IMR-90 (cell line): ENCODE data around the gene STXBP4. TPM values are rescaled to one million over a fixed set of nuclear protein-coding genes. Genes with fewer than 3 reads are reported as not detected.

Source experiments
- ATAC-seq: fragments of 200-7000 bp; cut with Tn5 transposase; 2 replicates; pipeline ENCODE4 v1.9.1; 2020; ENCODE audit warnings: low read depth, mild to moderate bottlenecking, moderate library complexity
- BruUV-seq: library from RNA; stranded (reverse); fragments of 400-500 nt; replicated peaks from 2 replicates; lab custom pipeline; 2021; lab: Mats Ljungman, UMichigan
- CTCF ChIA-PET: fragments of 300-600 bp; formaldehyde crosslinking; extraction: SDS; loops from one replicate; lab custom pipeline; 2021; ENCODE audit warnings: antibody characterized with exemption; lab: Yijun Ruan, JAX
- POLR2A ChIA-PET: fragments of 300-600 bp; sonication (Branson Sonifier 250); formaldehyde crosslinking; loops from one replicate; lab custom pipeline; 2022; ENCODE audit warnings: antibody characterized with exemption; ENCODE audit not compliant: unreplicated experiment; lab: Charles Lee
- DNase-seq: peaks from one replicate; pipeline ENCODE4 v3.0.0; 2013
- H2AFZ ChIP-seq: replicated peaks from 2 replicates; pipeline ENCODE3; 2013; ENCODE audit warnings: low read length, mild to moderate bottlenecking; ENCODE audit not compliant: poor library complexity
- H2AK5ac ChIP-seq: 2 replicates; pipeline ENCODE4 v1.6.1; 2013; ENCODE audit warnings: low read depth, low read length, inconsistent platforms
- H2AK9ac ChIP-seq: replicated peaks from 2 replicates; pipeline ENCODE3; 2013; ENCODE audit warnings: mild to moderate bottlenecking, low read depth, low read length, moderate library complexity; ENCODE audit not compliant: poor library complexity
- H2BK120ac ChIP-seq: 2 replicates; pipeline ENCODE4 v1.6.1; 2013; ENCODE audit warnings: low read depth, low read length, inconsistent platforms
- H2BK15ac ChIP-seq: 3 replicates; pipeline ENCODE4 v1.6.1; 2013; ENCODE audit warnings: low read depth, low read length, inconsistent platforms
- H2BK20ac ChIP-seq: 2 replicates; pipeline ENCODE4 v1.6.1; 2013; ENCODE audit warnings: low read depth, mild to moderate bottlenecking, inconsistent platforms, low read length, moderate library complexity
- H2BK5ac ChIP-seq: 2 replicates; pipeline ENCODE4 v1.6.1; 2013; ENCODE audit warnings: mild to moderate bottlenecking, low read depth, low read length, inconsistent platforms; ENCODE audit not compliant: poor library complexity, severe bottlenecking
- H3K14ac ChIP-seq: replicated peaks from 2 replicates; pipeline ENCODE4 v1.6.1; 2013; ENCODE audit warnings: low read depth, low read length, inconsistent platforms
- H3K18ac ChIP-seq: 2 replicates; pipeline ENCODE4 v1.6.1; 2013; ENCODE audit warnings: low read depth, low read length, control low read depth
- H3K23ac ChIP-seq: 2 replicates; pipeline ENCODE4 v1.6.1; 2013; ENCODE audit warnings: low read depth, low read length, inconsistent platforms
- H3K27ac ChIP-seq: 2 replicates; pipeline ENCODE4 v1.5.1; 2013; ENCODE audit warnings: mild to moderate bottlenecking, control low read depth, low read length; ENCODE audit not compliant: insufficient read depth
- H3K27me3 ChIP-seq: 2 replicates; pipeline ENCODE4 v1.6.1; 2013; ENCODE audit warnings: low read length; ENCODE audit not compliant: control insufficient read depth, insufficient read depth
- H3K36me3 ChIP-seq: 2 replicates; pipeline ENCODE4 v1.6.1; 2013; ENCODE audit warnings: low read length, mixed read lengths; ENCODE audit not compliant: control insufficient read depth, insufficient read depth
- H3K4ac ChIP-seq: 2 replicates; pipeline ENCODE4 v1.6.1; 2013; ENCODE audit warnings: low read depth, low read length, inconsistent platforms
- H3K4me1 ChIP-seq: 2 replicates; pipeline ENCODE4 v1.6.1; 2013; ENCODE audit warnings: low read length, mixed read lengths; ENCODE audit not compliant: control insufficient read depth, insufficient read depth
- H3K4me2 ChIP-seq: 2 replicates; pipeline ENCODE4 v1.6.1; 2013; ENCODE audit warnings: low read depth, mild to moderate bottlenecking, control low read depth, low read length, moderate library complexity
- H3K4me3 ChIP-seq: 2 replicates; pipeline ENCODE4 v1.5.1; 2013; ENCODE audit warnings: low read depth, mild to moderate bottlenecking, control low read depth, low read length, moderate library complexity; ENCODE audit not compliant: insufficient read depth
- H3K56ac ChIP-seq: 2 replicates; pipeline ENCODE4 v1.6.1; 2013; ENCODE audit warnings: low read length, inconsistent platforms; ENCODE audit not compliant: insufficient read depth; ENCODE audit errors: extremely low read depth
- H3K79me1 ChIP-seq, 2 experiments: 2 replicates each; pipeline ENCODE4 v1.6.1; 2013; ENCODE audit warnings: low read length in 2 of 2, inconsistent platforms in 1 of 2, low read depth in 1 of 2
- H3K9ac ChIP-seq: 2 replicates; pipeline ENCODE4 v1.6.1; 2013; ENCODE audit warnings: low read depth, low read length, control low read depth
- H3K9me1 ChIP-seq: 2 replicates; pipeline ENCODE4 v1.6.1; 2013; ENCODE audit warnings: low read length, inconsistent platforms; ENCODE audit not compliant: insufficient read depth
- H3K9me3 ChIP-seq: 2 replicates; pipeline ENCODE4 v1.6.1; 2013; ENCODE audit warnings: low read length; ENCODE audit not compliant: control insufficient read depth, insufficient read depth
- H4K20me1 ChIP-seq: 2 replicates; pipeline ENCODE4 v1.6.1; 2013; ENCODE audit warnings: low read length, inconsistent platforms; ENCODE audit not compliant: insufficient read depth
- H4K5ac ChIP-seq: 2 replicates; pipeline ENCODE4 v1.6.1; 2013; ENCODE audit warnings: mild to moderate bottlenecking, low read depth, low read length, control low read depth
- H4K8ac ChIP-seq, 2 experiments: 2 replicates each; pipeline ENCODE4 v1.6.1; 2013; ENCODE audit warnings: low read depth in 2 of 2, low read length in 2 of 2, control low read depth in 1 of 2, inconsistent platforms in 1 of 2
- H4K91ac ChIP-seq: 2 replicates; pipeline ENCODE4 v1.6.1; 2013; ENCODE audit warnings: low read depth, low read length, inconsistent platforms; ENCODE audit not compliant: insufficient read depth
- BHLHE40 ChIP-seq: fragments of 150-350 bp; IDR thresholded peaks from 2 replicates; pipeline ENCODE4 v1.6.1; 2016; ENCODE audit warnings: mild to moderate bottlenecking, low read depth, low read length
- CHD1 ChIP-seq: IDR thresholded peaks from 2 replicates; pipeline ENCODE4 v1.6.1; 2012; ENCODE audit warnings: low read depth, low read length, improper control_type of control experiment
- CTCF ChIP-seq: conservative IDR thresholded peaks from 2 replicates; pipeline ENCODE4 v1.5.1; 2012; ENCODE audit warnings: mild to moderate bottlenecking, low read depth, low read length, improper control_type of control experiment
- MAZ ChIP-seq: IDR thresholded peaks from 2 replicates; pipeline ENCODE4 v1.6.1; 2012; ENCODE audit warnings: low read depth, mild to moderate bottlenecking, low read length, improper control_type of control experiment, moderate library complexity, borderline replicate concordance
- NFE2L2 ChIP-seq: fragments of 150-350 bp; IDR thresholded peaks from 2 replicates; pipeline ENCODE4 v1.6.1; 2016; ENCODE audit warnings: low read depth, mild to moderate bottlenecking, low read length
- POLR2A ChIP-seq: IDR thresholded peaks from 2 replicates; pipeline ENCODE4 v1.6.1; 2012; ENCODE audit warnings: mild to moderate bottlenecking, low read depth, low read length
- RCOR1 ChIP-seq: IDR thresholded peaks from 2 replicates; pipeline ENCODE4 v1.6.1; 2012; ENCODE audit warnings: mild to moderate bottlenecking, low read length, improper control_type of control experiment; ENCODE audit not compliant: insufficient replicate concordance
- RFX5 ChIP-seq: IDR thresholded peaks from 2 replicates; pipeline ENCODE4 v1.8.0; 2012; ENCODE audit warnings: low read depth, mild to moderate bottlenecking, low read length, moderate library complexity
- USF2 ChIP-seq: fragments of 150-350 bp; IDR thresholded peaks from 2 replicates; pipeline ENCODE4 v1.6.1; 2017; ENCODE audit warnings: mild to moderate bottlenecking, antibody characterized with exemption, low read length, low read depth
- WGBS, 2 experiments: methylation state at CpG; one replicate each; pipeline versions ENCODE4 v1.1.5 to v1.1.7; 2013; ENCODE audit warnings: missing lambda C conversion rate in 2 of 2; ENCODE audit not compliant: insufficient read length in 1 of 2; ENCODE audit errors: extremely low coverage in 2 of 2; 5-methylcytosine and 5-hydroxymethylcytosine counted together
- dilution Hi-C: fragments of 300-500 bp; cut with HindIII; formaldehyde crosslinking; loops from one replicate; pipeline ENCODE4 v1.14.3; 2018; ENCODE audit warnings: low sequenced_read_pairs; ENCODE audit not compliant: unreplicated experiment
- in situ Hi-C: fragments of 300-500 bp; cut with MboI; formaldehyde crosslinking; loops from 3 replicates; pipeline ENCODE4 v1.14.3; 2019; ENCODE audit warnings: low sequenced_read_pairs, inconsistent platforms, mixed read lengths
- intact Hi-C: fragments of 100-400 bp; cut with micrococcal nuclease; formaldehyde crosslinking; loops from 2 replicates; pipeline ENCODE4 v1.10.0; 2022
- polyA plus RNA-seq, 3 experiments: library from polyadenylated mRNA; depleted of rRNA; stranded (reverse); fragments of >200 nt; gene quantifications; 2 replicates each; pipeline ENCODE4 v1.2.3, GENCODE V29; 2012; ENCODE audit warnings: low replicate concordance in 1 of 3
- total RNA-seq: library from RNA; depleted of rRNA; stranded (reverse); fragments of >200 nt; gene quantifications from 2 replicates; pipeline ENCODE4 v1.2.3, GENCODE V29; 2012

The STXBP4 gene
- total and polyA plus RNA-seq, 2 of the 4 experiments (the other 2 are of a cell fraction), result 4.1 to 20.4 TPM

GRCh38 chr17:54945671-54946070 lies 22.9 kb upstream of the STXBP4 start:
- Histone ChIP-seq H3K79me1 (no peaks in the 10 kb centered on the region), H4K8ac (no peak overlapping the region), H3K4me1 (peaks cover 8% of the 10 kb centered on the region), H3K56ac (no peak overlapping the region), H3K27me3 (peaks cover 4% of the 10 kb centered on the region; the same call in 1 of the 2 replicates), H2AFZ (no peak overlapping the region), H3K4me2 (no peak overlapping the region), H4K91ac (no peak overlapping the region), H3K9ac (no peak overlapping the region), H4K5ac (no peak overlapping the region), H3K14ac (no peak overlapping the region), H3K27ac (no peak overlapping the region), H3K36me3 (peaks cover 1% of the 10 kb centered on the region; the same call in 1 of the 2 replicates), H3K4ac (no peak overlapping the region), H2BK15ac (no peak overlapping the region), H3K23ac (no peak overlapping the region), H3K18ac (no peak overlapping the region), H2BK5ac (no peak overlapping the region), H2AK5ac (no peak overlapping the region), H3K9me3 (no peaks in the 10 kb centered on the region), H3K9me1 (peaks cover 5% of the 10 kb centered on the region; the same call in 1 of the 2 replicates), H2AK9ac (no peak overlapping the region), H4K20me1 (peaks cover 4% of the 10 kb centered on the region; the same call in 1 of the 2 replicates), H2BK120ac (no peak overlapping the region), H3K4me3 (no peak overlapping the region), H2BK20ac (no peak overlapping the region)
- dilution Hi-C loops, result no loop called here
- no peak for ATAC-seq
- TF ChIP-seq NFE2L2, result no peak
- no peak for TF ChIP-seq CTCF
- no peak for TF ChIP-seq CHD1
- TF ChIP-seq BHLHE40, result no peak
- no peak for TF ChIP-seq RCOR1
- no peak for TF ChIP-seq MAZ
- TF ChIP-seq POLR2A, result no peak
- no peak for TF ChIP-seq RFX5
- no peak for TF ChIP-seq USF2
- no CpG with 5 or more reads among the region's 1 CpG for WGBS, 2 experiments
- no peak for DNase-seq
- POLR2A ChIA-PET, result interaction anchor here (0.7 kb wide), 1 partner anchor 82 kb away, joined by 4 read pairs; no protein-coding TSS in a partner anchor
- no TSS peak for BruUV-seq
- CTCF ChIA-PET, result interaction anchor here (0.7 kb wide), 1 partner anchor 260 kb away, joined by 3 read pairs; no protein-coding TSS in a partner anchor
- in situ Hi-C loops, result no loop called here
- intact Hi-C loops, result no loop called here
